HEK293T (cell line): ENCODE data around the gene LAMTOR4.

Experiments
- ARNT ChIP-seq: fragments of 450-650 bp; IDR thresholded peaks from 2 replicates; pipeline ENCODE4 v1.6.1; 2017; ENCODE audit warnings: mild to moderate bottlenecking
- FOXK2 ChIP-seq: fragments of 450-650 bp; IDR thresholded peaks from 2 replicates; pipeline ENCODE4 v1.6.1; 2016; ENCODE audit warnings: mild to moderate bottlenecking
- SP1 ChIP-seq: fragments of 450-650 bp; IDR thresholded peaks from 2 replicates; pipeline ENCODE4 v1.6.1; 2017
- SUZ12 ChIP-seq: fragments of 450-650 bp; IDR thresholded peaks from 2 replicates; pipeline ENCODE4 v1.6.1; 2016; ENCODE audit warnings: mild to moderate bottlenecking
- ZNF384 ChIP-seq: fragments of 450-650 bp; IDR thresholded peaks from 2 replicates; pipeline ENCODE4 v1.6.1; 2016

- TF ChIP-seq ZNF384 (no peak), ARNT (no peak), SP1 (no peak), SUZ12 (no peak), FOXK2 (no peak)
Observed at GRCh38 chr7:100106633-100107032, 42.1 kb upstream of the LAMTOR4 start.
